ENCODE measurements around the gene TM4SF18.
A peak's percentile ranks its signal among the peaks of the same experiment; 100 is the strongest.

The TM4SF18 gene

GRCh38 chr3:149330609-149331331 lies 2.7 kb downstream of the TM4SF18 start:
- DNase-seq (ENCODE audit: low read depth) = no peak

- DNase-seq (ENCODE audit: low read depth) = no peak
Observed at GRCh38 chr3:149327156-149327555, 6.3 kb downstream of the TM4SF18 start.

GRCh38 chr3:149325581-149325980 lies 7.9 kb downstream of the TM4SF18 start:
- no peak for DNase-seq (ENCODE audit: low read depth)

- no peak for DNase-seq (ENCODE audit: low read depth)
Observed at GRCh38 chr3:149324332-149324731, 9.1 kb downstream of the TM4SF18 start.

- DNase-seq (ENCODE audit: low read depth) = no peak
Observed at GRCh38 chr3:149321640-149322039, 11.8 kb downstream of the TM4SF18 start.

GRCh38 chr3:149321136-149321535 lies 12.3 kb downstream of the TM4SF18 start:
- no peak for DNase-seq (ENCODE audit: low read depth)

GRCh38 chr3:149319750-149320149 lies 13.7 kb downstream of the TM4SF18 start:
- DNase-seq (ENCODE audit: low read depth) = no peak

GRCh38 chr3:149317072-149317471 lies 16.4 kb downstream of the TM4SF18 start:
- DNase-seq (ENCODE audit: low read depth) = no peak

GRCh38 chr3:149316437-149316836 lies 17.0 kb downstream of the TM4SF18 start:
- DNase-seq (ENCODE audit: low read depth) = no peak

GRCh38 chr3:149315694-149316093 lies 17.7 kb downstream of the TM4SF18 start:
- DNase-seq (ENCODE audit: low read depth) = no peak

GRCh38 chr3:149314807-149315578 lies 18.4 kb downstream of the TM4SF18 start:
- peak; percentile 72 for DNase-seq (ENCODE audit: low read depth)

- DNase-seq (ENCODE audit: low read depth) = no peak
Observed at GRCh38 chr3:149313542-149313941, 19.9 kb downstream of the TM4SF18 start.

- no peak for DNase-seq (ENCODE audit: low read depth)
Observed at GRCh38 chr3:149310796-149311534, 22.5 kb downstream of the TM4SF18 start.

- DNase-seq (ENCODE audit: low read depth) = no peak
Observed at GRCh38 chr3:149307435-149307783, 26.0 kb downstream of the TM4SF18 start.

- no peak for DNase-seq (ENCODE audit: low read depth)
Observed at GRCh38 chr3:149306751-149307434, 26.5 kb downstream of the TM4SF18 start.

GRCh38 chr3:149305376-149305775 lies 28.1 kb downstream of the TM4SF18 start:
- DNase-seq (ENCODE audit: low read depth) = no peak

GRCh38 chr3:149299938-149300801 lies 33.3 kb downstream of the TM4SF18 start:
- DNase-seq (ENCODE audit: low read depth) = peak; percentile 85

- no peak for DNase-seq (ENCODE audit: low read depth)
Observed at GRCh38 chr3:149296972-149297371, 36.5 kb downstream of the TM4SF18 start.

- no peak for DNase-seq (ENCODE audit: low read depth)
Observed at GRCh38 chr3:149292666-149293065, 40.8 kb downstream of the TM4SF18 start.

- DNase-seq (ENCODE audit: low read depth) = no peak
Observed at GRCh38 chr3:149291178-149291577, 42.3 kb downstream of the TM4SF18 start.

- no peak for DNase-seq (ENCODE audit: low read depth)
Observed at GRCh38 chr3:149288655-149289054, 44.8 kb downstream of the TM4SF18 start.

Measured in GM04504 (cell line).